Kidney (tissue), 14 donors: ENCODE results near the gene KAT7. TPM values are rescaled to one million over a fixed set of nuclear protein-coding genes. Genes with fewer than 3 reads are reported as not detected.

Source experiments
- DNase-seq, 5 donors: peaks; one replicate each; pipeline ENCODE4 v3.0.0-alpha.2; 2013 to 2020
- FAIRE-seq: peaks from 2 replicates; lab custom pipeline; 2012; peaks lifted over from hg19 to GRCh38; lab: Jason Lieb, UNC
- H3K27ac ChIP-seq, 2 donors: one replicate each; pipeline ENCODE4 v1.7.0; 2013; ENCODE audit warnings: low read depth in 2 of 2, low read length in 2 of 2, inconsistent platforms in 1 of 2
- H3K27me3 ChIP-seq: one replicate; pipeline ENCODE4 v1.7.1; 2013; ENCODE audit warnings: low read length, inconsistent platforms; ENCODE audit not compliant: control insufficient read depth, insufficient read depth
- H3K36me3 ChIP-seq, 3 donors: one replicate each; pipeline versions ENCODE4 v1.7.0 to v1.7.1; 2013; ENCODE audit warnings: low read length in 3 of 3, control low read depth in 1 of 3, inconsistent platforms in 1 of 3; ENCODE audit not compliant: insufficient read depth in 3 of 3, control insufficient read depth in 2 of 3
- H3K4me1 ChIP-seq, 3 donors: one replicate each; pipeline versions ENCODE4 v1.7.0 to v1.7.1; 2013; ENCODE audit warnings: low read length in 3 of 3, inconsistent platforms in 1 of 3, low read depth in 1 of 3; ENCODE audit not compliant: control insufficient read depth in 2 of 3, insufficient read depth in 2 of 3
- H3K4me3 ChIP-seq, 3 donors: one replicate each; pipeline versions ENCODE4 v1.7.0 to v1.8.1; 2013; ENCODE audit warnings: low read length in 3 of 3, control low read depth in 1 of 3, inconsistent platforms in 1 of 3
- H3K9ac ChIP-seq, 3 donors: one replicate each; pipeline versions ENCODE4 v1.7.0 to v1.7.1; 2013; ENCODE audit warnings: low read length in 3 of 3, control low read depth in 1 of 3, inconsistent platforms in 1 of 3
- H3K9me3 ChIP-seq, 3 donors: one replicate each; pipeline versions ENCODE4 v1.7.0 to v1.7.1; 2013; ENCODE audit warnings: low read length in 3 of 3, control low read depth in 1 of 3, inconsistent platforms in 1 of 3; ENCODE audit not compliant: control insufficient read depth in 2 of 3, insufficient read depth in 1 of 3
- CTCF ChIP-seq: IDR thresholded peaks from 3 replicates; pipeline ENCODE4 v1.5.1; 2012; ENCODE audit warnings: mild to moderate bottlenecking, moderate library complexity, borderline replicate concordance; ENCODE audit not compliant: insufficient read depth; ENCODE audit errors: extremely low read depth
- intact Hi-C: fragments of 100-400 bp; cut with DNase I; formaldehyde crosslinking; loops from one replicate; pipeline ENCODE4 v1.11.1; 2022
- polyA plus RNA-seq: library from polyadenylated mRNA; stranded (reverse); fragments of 350-450 nt; fragmentation: Illumina TruSeq; extraction: RNeasy Lipid Tissue Mini Kit (QIAGEN cat#74804); gene quantifications from one replicate; pipeline ENCODE4 v1.2.3, GENCODE V29; 2014; ENCODE audit warnings: low read depth, low replicate concordance; ENCODE audit not compliant: insufficient read depth
- total RNA-seq: library from RNA; stranded (reverse); fragmentation: NEBNext Ultra II Directional; extraction: Animal tissue kit (Norgen Biotek cat#: 25700); gene quantifications from one replicate; pipeline ENCODE4 v1.2.1, GENCODE V29; 2021
- donor health status: control.
- donor health status: control.
- donor health status: control.
- donor health status: control.
- donor health status: control.
- donor health status: DM: yes; HTN: yes; CAD: no.
- donor health status: Normal renal cell carcinoma (clear cell type).

KAT7 gene
- total and polyA plus RNA-seq, 2 donors from 2014 or later, result 18.4 to 76.9 TPM

DNA sequence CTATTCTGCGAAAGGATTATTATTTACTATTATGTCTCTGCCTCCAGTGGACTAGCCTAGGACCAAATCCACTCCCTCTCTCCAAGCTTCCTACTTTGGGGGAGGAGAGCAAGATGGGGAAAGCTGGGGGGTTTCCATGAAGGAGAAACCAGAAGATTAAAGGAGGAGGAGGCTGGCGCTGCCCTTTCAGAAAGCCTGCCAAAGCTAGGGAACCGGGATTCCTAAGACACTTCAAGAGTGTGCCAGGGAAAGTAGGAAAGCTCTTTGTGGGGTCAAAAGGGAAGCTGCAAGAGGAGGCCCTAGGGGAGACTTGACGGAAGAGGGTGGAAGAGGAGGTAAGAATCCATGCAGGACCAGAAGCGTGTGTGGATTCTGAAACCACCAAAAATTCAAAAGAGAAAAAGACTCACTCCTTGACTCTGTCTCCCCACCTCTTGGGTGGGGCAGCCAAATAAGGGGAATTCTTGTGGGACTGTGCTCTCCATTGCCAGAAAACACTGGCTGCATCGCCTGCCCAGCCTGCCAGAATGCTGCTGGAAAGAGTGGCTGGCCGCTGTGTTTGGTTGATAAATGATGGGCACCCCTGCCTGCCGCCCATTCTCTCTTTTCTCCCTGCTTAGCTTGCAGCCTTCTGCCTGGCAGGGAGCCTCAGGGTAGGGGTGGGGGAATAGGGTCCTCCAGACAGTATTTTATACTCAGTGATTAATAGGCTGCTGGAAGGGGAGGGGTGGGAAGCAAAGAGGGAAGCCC lies 11.8 kb upstream of the KAT7 start:
- no peak for DNase-seq
- no peak overlapping the region for H3K9ac ChIP-seq
- TF ChIP-seq CTCF, result no peak
- intact Hi-C loops, result loop anchor here (10.0 kb wide), 1 partner anchor 72 kb away; the partner anchor contains the start of gene SLC35B1
- no peaks in the 10 kb centered on the region for H3K36me3 ChIP-seq
- peaks cover 0 to 12% (median 11%) of the 10 kb centered on the region in 3 donors for H3K4me1 ChIP-seq
- FAIRE-seq, result no peak
- no peaks in the 10 kb centered on the region for H3K9me3 ChIP-seq
- no peak overlapping the region for H3K27ac ChIP-seq
- H3K27me3 ChIP-seq, result no peaks in the 10 kb centered on the region
- no peak overlapping the region for H3K4me3 ChIP-seq

GRCh38 chr17:49777563-49777962 lies 10.9 kb upstream of the KAT7 start:
- Histone ChIP-seq H3K9ac (no peak overlapping the region), H3K27ac (no peak overlapping the region), H3K4me1 (peaks cover 0 to 12% (median 11%) of the 10 kb centered on the region in 3 donors), H3K36me3 (no peaks in the 10 kb centered on the region), H3K9me3 (no peaks in the 10 kb centered on the region), H3K27me3 (no peaks in the 10 kb centered on the region), H3K4me3 (no peak overlapping the region)
- FAIRE-seq, result no peak
- DNase-seq, result no peak
- intact Hi-C loops, result loop anchor here (10.0 kb wide), 1 partner anchor 73 kb away; the partner anchor contains the start of gene SLC35B1
- TF ChIP-seq CTCF, result no peak

- H3K9me3 ChIP-seq, result no peaks in the 10 kb centered on the region
- no peak overlapping the region for H3K4me3 ChIP-seq
- no peaks in the 10 kb centered on the region for H3K27me3 ChIP-seq
- peaks cover 0 to 12% (median 11%) of the 10 kb centered on the region in 3 donors for H3K4me1 ChIP-seq
- no peak for DNase-seq
- FAIRE-seq, result no peak
- H3K27ac ChIP-seq, result no peak overlapping the region
- H3K36me3 ChIP-seq, result no peaks in the 10 kb centered on the region
- H3K9ac ChIP-seq, result no peak overlapping the region
- TF ChIP-seq CTCF, result no peak
- intact Hi-C loops, result loop anchor here (10.0 kb wide), 1 partner anchor 74 kb away; the partner anchor contains the start of gene SLC35B1
Observed at GRCh38 chr17:49779156-49779738, 9.2 kb upstream of the KAT7 start.
